Ectodermal cell (in vitro differentiated cells): Measurements from ENCODE around the gene SAFB.

ENCODE experiments used
- H3K27ac ChIP-seq: 2 replicates; pipeline ENCODE4 v1.7.0; 2013; ENCODE audit warnings: mild to moderate bottlenecking, low read depth, low read length; ENCODE audit not compliant: insufficient read depth, poor library complexity, severe bottlenecking
- H3K27me3 ChIP-seq: 2 replicates; pipeline ENCODE4 v1.7.0; 2013; ENCODE audit warnings: mild to moderate bottlenecking, low read length; ENCODE audit not compliant: insufficient read depth, control insufficient read depth, poor library complexity, severe bottlenecking
- H3K36me3 ChIP-seq: one replicate; pipeline ENCODE4 v1.7.0; 2013; ENCODE audit warnings: low read length; ENCODE audit not compliant: control insufficient read depth, insufficient read depth
- H3K4me1 ChIP-seq: one replicate; pipeline ENCODE4 v1.7.0; 2013; ENCODE audit warnings: low read length; ENCODE audit not compliant: control insufficient read depth, insufficient read depth
- H3K4me3 ChIP-seq: 2 replicates; pipeline ENCODE4 v1.7.0; 2013; ENCODE audit warnings: low read depth, low read length, control low read depth; ENCODE audit not compliant: insufficient read depth
- H3K9me3 ChIP-seq: 2 replicates; pipeline ENCODE4 v1.7.0; 2013; ENCODE audit warnings: mild to moderate bottlenecking, low read length, moderate library complexity; ENCODE audit not compliant: control insufficient read depth
- WGBS, 2 experiments: methylation state at CpG; one replicate each; pipeline ENCODE4 v1.1.7; 2013; ENCODE audit warnings: missing lambda C conversion rate in 2 of 2; 5-methylcytosine and 5-hydroxymethylcytosine counted together

The SAFB gene

GRCh38 chr19:5587661-5588060 lies 35.2 kb upstream of the SAFB start:
- WGBS, 2 experiments = 95 to 96% methylated on average over 23 of the region's 23 CpGs
- Histone ChIP-seq H3K9me3 (no peaks in the 10 kb centered on the region), H3K36me3 (peaks cover 32% of the 10 kb centered on the region), H3K27ac (no peak overlapping the region), H3K4me1 (peaks cover 21% of the 10 kb centered on the region), H3K4me3 (no peak overlapping the region), H3K27me3 (no peaks in the 10 kb centered on the region)

GRCh38 chr19:5588441-5588840 lies 34.4 kb upstream of the SAFB start:
- Histone ChIP-seq H3K27me3 (no peaks in the 10 kb centered on the region), H3K27ac (no peak overlapping the region), H3K36me3 (peaks cover 38% of the 10 kb centered on the region), H3K4me1 (peaks cover 21% of the 10 kb centered on the region), H3K4me3 (no peak overlapping the region), H3K9me3 (no peaks in the 10 kb centered on the region)
- 95 to 96% methylated on average over 10 of the region's 10 CpGs for WGBS, 2 experiments

- Histone ChIP-seq H3K4me1 (peaks cover 21% of the 10 kb centered on the region), H3K27ac (no peak overlapping the region), H3K9me3 (no peaks in the 10 kb centered on the region), H3K27me3 (no peaks in the 10 kb centered on the region), H3K4me3 (no peak overlapping the region), H3K36me3 (peaks cover 45% of the 10 kb centered on the region)
- 89 to 90% methylated on average over 30 of the region's 30 CpGs for WGBS, 2 experiments
Observed at GRCh38 chr19:5588906-5589676, 33.8 kb upstream of the SAFB start.

GRCh38 chr19:5590151-5590864 lies 32.6 kb upstream of the SAFB start:
- Histone ChIP-seq H3K27ac (no peak overlapping the region), H3K4me3 (no peak overlapping the region), H3K36me3 (peaks cover 56% of the 10 kb centered on the region), H3K9me3 (no peaks in the 10 kb centered on the region), H3K27me3 (no peaks in the 10 kb centered on the region), H3K4me1 (peaks cover 18% of the 10 kb centered on the region)
- 95 to 96% methylated on average over 22 of the region's 22 CpGs for WGBS, 2 experiments

- H3K4me1 ChIP-seq = peaks cover 13% of the 10 kb centered on the region
- no peak overlapping the region for H3K27ac ChIP-seq
- no peaks in the 10 kb centered on the region for H3K9me3 ChIP-seq
- 94% methylated on average over 9 of the region's 9 CpGs for WGBS, 2 experiments
- H3K36me3 ChIP-seq = peaks cover 56% of the 10 kb centered on the region
- H3K4me3 ChIP-seq = no peak overlapping the region
- no peaks in the 10 kb centered on the region for H3K27me3 ChIP-seq
Observed at GRCh38 chr19:5590865-5591154, 32.1 kb upstream of the SAFB start.

- Histone ChIP-seq H3K4me1 (peaks cover 7% of the 10 kb centered on the region), H3K36me3 (peaks cover 60% of the 10 kb centered on the region)
- WGBS, 2 experiments = 95 to 96% methylated on average over 17 of the region's 17 CpGs
Observed at GRCh38 chr19:5591476-5591875, 31.4 kb upstream of the SAFB start.

DNA sequence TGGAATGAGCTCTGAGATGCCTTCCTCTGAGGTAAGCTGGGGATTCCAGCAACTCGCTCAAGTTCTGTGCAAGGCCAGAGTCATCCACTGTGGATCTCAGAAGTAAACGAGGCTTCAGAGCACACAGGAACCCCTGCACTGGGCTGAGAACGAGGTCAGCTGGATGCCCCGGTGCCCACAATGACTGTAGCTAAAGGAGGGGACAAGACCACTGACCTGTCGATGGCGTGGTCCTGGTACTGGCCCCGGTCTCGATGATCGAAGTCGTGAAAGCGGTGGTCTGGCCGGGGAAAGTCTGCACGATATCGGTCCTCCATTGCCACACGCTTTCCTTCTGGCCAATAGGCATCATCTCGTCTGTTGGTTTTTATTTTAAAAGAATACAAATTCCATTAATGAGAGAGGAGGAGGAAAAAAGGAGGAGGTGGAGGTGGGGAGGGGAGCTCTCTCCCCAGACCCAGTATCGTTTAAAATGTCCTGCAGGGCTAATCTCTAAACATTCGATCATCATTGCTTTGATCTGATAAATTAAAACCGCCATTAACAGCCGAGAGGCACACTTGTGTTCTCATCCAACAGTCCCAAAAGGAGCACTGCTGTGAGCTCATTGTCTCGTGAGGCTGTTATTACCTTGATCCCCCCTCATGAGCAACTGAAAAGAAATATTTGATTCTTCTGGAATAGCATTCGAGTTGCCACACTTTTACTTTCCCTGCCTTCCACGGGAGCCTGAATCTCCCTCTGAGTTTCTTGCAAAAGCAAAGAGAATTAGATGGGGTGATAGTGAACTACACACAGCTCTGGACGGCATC lies 30.1 kb upstream of the SAFB start:
- Histone ChIP-seq H3K9me3 (no peaks in the 10 kb centered on the region), H3K27ac (no peak overlapping the region), H3K36me3 (peaks cover 73% of the 10 kb centered on the region), H3K27me3 (no peaks in the 10 kb centered on the region), H3K4me3 (no peak overlapping the region), H3K4me1 (no peaks in the 10 kb centered on the region)
- 94 to 96% methylated on average over 23 to 24 of the region's 24 CpGs for WGBS, 2 experiments

More at GRCh38 chr19:5591476-5591875, 31.4 kb upstream of the SAFB start:
- Histone ChIP-seq H3K4me3 (no peak overlapping the region), H3K9me3 (no peaks in the 10 kb centered on the region), H3K27ac (no peak overlapping the region), H3K27me3 (no peaks in the 10 kb centered on the region)

DNA sequence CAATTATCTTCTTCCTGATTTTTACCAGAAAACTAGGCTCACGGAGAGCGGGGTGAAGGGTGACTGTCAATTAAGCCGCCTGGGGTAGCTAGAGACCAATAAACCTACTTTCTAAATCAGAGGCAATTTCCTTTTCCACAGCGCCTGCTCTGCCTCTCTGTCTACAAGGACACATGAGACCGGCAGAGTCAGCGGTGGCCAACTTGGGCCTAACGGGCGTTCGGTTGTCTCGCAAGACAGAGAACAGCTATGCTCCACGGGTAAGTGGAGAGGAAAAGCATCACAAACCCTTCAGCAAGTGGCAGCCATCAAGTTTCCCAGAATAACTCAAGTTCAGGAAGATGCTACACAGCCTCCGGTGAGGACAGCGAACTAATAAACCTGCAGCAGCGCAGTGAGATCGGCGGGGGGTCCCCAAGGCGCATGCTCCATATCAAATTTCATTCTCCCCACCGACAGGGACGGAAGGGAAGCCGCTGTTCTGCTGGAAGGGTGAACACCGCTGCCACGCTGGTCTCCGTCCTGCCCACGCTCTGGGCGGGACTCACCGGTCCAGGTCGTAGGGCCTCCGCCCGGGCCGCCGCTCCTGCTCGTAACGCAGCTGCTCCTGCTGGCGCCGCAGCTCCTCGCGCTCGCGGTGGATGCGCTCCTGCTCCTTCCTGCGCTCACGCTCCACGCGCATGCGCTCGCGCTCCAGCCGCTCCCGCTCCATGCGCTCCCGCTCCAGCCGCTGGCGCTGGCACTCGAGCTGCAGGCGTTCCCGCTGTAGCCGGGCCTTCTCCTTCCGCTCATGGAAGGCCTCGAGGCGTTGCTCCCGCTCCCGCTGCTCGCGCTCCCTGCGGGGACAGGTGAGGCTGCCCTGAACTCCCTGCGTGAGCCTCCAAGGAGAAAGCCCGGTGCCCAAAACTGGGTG lies 29.3 kb upstream of the SAFB start:
- Histone ChIP-seq H3K27ac (no peak overlapping the region), H3K4me1 (no peaks in the 10 kb centered on the region), H3K27me3 (no peaks in the 10 kb centered on the region), H3K4me3 (no peak overlapping the region), H3K36me3 (peaks cover 75% of the 10 kb centered on the region), H3K9me3 (no peaks in the 10 kb centered on the region)
- WGBS, 2 experiments = 96% methylated on average over 67 of the region's 67 CpGs

- WGBS, 2 experiments = 96 to 97% methylated on average over 7 of the region's 7 CpGs
- H3K36me3 ChIP-seq = peaks cover 76% of the 10 kb centered on the region
Observed at GRCh38 chr19:5594521-5594950, 28.3 kb upstream of the SAFB start.

More at GRCh38 chr19:5594521-5594950, 28.3 kb upstream of the SAFB start:
- Histone ChIP-seq H3K27me3 (no peaks in the 10 kb centered on the region), H3K4me3 (no peak overlapping the region), H3K4me1 (no peaks in the 10 kb centered on the region), H3K9me3 (no peaks in the 10 kb centered on the region), H3K27ac (no peak overlapping the region)
